SK-N-SH (cell line): ENCODE measurements around the gene ATP6V0C.

Experiments used
- CHD2 ChIP-seq: fragments of 150-350 bp; IDR thresholded peaks from 2 replicates; pipeline ENCODE4 v1.6.1; 2018; ENCODE audit warnings: low read length; ENCODE audit not compliant: partially characterized antibody
- CTCF ChIP-seq: fragments of 200-600 bp; sonication (generic); IDR thresholded peaks from 2 replicates; pipeline ENCODE4 v1.6.1; 2017; ENCODE audit warnings: antibody characterized with exemption, mild to moderate bottlenecking, moderate library complexity
- EP300 ChIP-seq, 2 experiments: IDR thresholded peaks; 2 replicates each; pipeline versions ENCODE4 v1.4.0 to v1.6.1; 2012; ENCODE audit warnings: borderline replicate concordance in 1 of 2, low read depth in 1 of 2, low read length in 1 of 2
- EZH2phosphoT487 ChIP-seq: fragments of 200-600 bp; sonication (generic); IDR thresholded peaks from 2 replicates; pipeline ENCODE4 v1.6.1; 2017; ENCODE audit warnings: low read depth, mixed run types, mild to moderate bottlenecking, antibody characterized with exemption, moderate library complexity, borderline replicate concordance
- GATA2 ChIP-seq: sonication (generic); formaldehyde crosslinking; IDR thresholded peaks from 2 replicates; pipeline ENCODE4 v1.5.0; 2020; ENCODE audit warnings: mild to moderate bottlenecking, missing genetic modification reagents
- MAX ChIP-seq: IDR thresholded peaks from 2 replicates; pipeline ENCODE4 v1.4.0; 2012; ENCODE audit warnings: low read depth
- POLR2AphosphoS5 ChIP-seq: IDR thresholded peaks from 2 replicates; pipeline ENCODE4 v1.6.1; 2012; ENCODE audit warnings: low read depth, low read length
- RAD21 ChIP-seq: IDR thresholded peaks from 2 replicates; pipeline ENCODE4 v1.6.1; 2012; ENCODE audit warnings: mild to moderate bottlenecking, low read length
- RCOR1 ChIP-seq: fragments of 150-350 bp; IDR thresholded peaks from 2 replicates; pipeline ENCODE4 v1.6.1; 2017; ENCODE audit warnings: antibody characterized with exemption, low read length
- SMC3 ChIP-seq: IDR thresholded peaks from 2 replicates; pipeline ENCODE4 v1.6.1; 2012; ENCODE audit warnings: low read depth, low read length, improper control_type of control experiment
- TAF1 ChIP-seq: IDR thresholded peaks from 2 replicates; pipeline ENCODE4 v1.6.1; 2012; ENCODE audit warnings: low read depth, mild to moderate bottlenecking, low read length, moderate library complexity, borderline replicate concordance
- YY1 ChIP-seq: IDR thresholded peaks from 2 replicates; pipeline ENCODE4 v1.4.0; 2012; ENCODE audit warnings: low read depth, mild to moderate bottlenecking
- ZBTB33 ChIP-seq: IDR thresholded peaks from 2 replicates; pipeline ENCODE4 v1.4.0; 2012; ENCODE audit warnings: low read depth, borderline replicate concordance

GRCh38 chr16:2496223-2497115, 17.3 kb upstream of the ATP6V0C start:
- TF ChIP-seq CTCF (no peak), YY1 (no peak), RAD21 (no peak), ZBTB33 (no peak), TAF1 (no peak), POLR2AphosphoS5 (no peak), EZH2phosphoT487 (no peak), SMC3 (no peak), CHD2 (no peak), EP300 (IDR thresholded peaks at IDR 0.05; ENCODE audit: borderline replicate concordance in 1 of 2, low read depth in 1 of 2, low read length in 1 of 2) (no peak), GATA2 (CRISPR knock-in tag) (no peak), RCOR1 (no peak), MAX (no peak)
